HepG2 (cell line): ENCODE data around the gene COX6B1. TPM values are rescaled to one million over a fixed set of nuclear protein-coding genes. Genes with fewer than 3 reads are reported as not detected.

Source experiments
- CBX1 ChIP-seq: IDR thresholded peaks from one replicate; pipeline ENCODE4 v1.6.1; 2016; ENCODE audit warnings: antibody characterized with exemption, low read depth
- DPF2 ChIP-seq: sonication (generic); formaldehyde crosslinking; IDR thresholded peaks from 2 replicates; pipeline ENCODE4 v1.4.0; 2020; ENCODE audit warnings: mild to moderate bottlenecking, low read depth, missing genetic modification reagents, borderline replicate concordance
- ELF3 ChIP-seq: IDR thresholded peaks from 2 replicates; pipeline ENCODE4 v1.6.1; 2016; ENCODE audit warnings: missing genetic modification reagents, missing compliant biosample characterization
- ERF ChIP-seq: IDR thresholded peaks from 2 replicates; pipeline ENCODE4 v1.6.1; 2018; ENCODE audit warnings: missing biosample characterization, missing genetic modification reagents
- ETV6 ChIP-seq: sonication (generic); formaldehyde crosslinking; conservative IDR thresholded peaks from 2 replicates; pipeline ENCODE4 v1.4.0; 2020; ENCODE audit warnings: missing genetic modification reagents
- HOXA3 ChIP-seq: sonication (generic); formaldehyde crosslinking; IDR thresholded peaks from 2 replicates; pipeline ENCODE4 v1.5.0; 2020; ENCODE audit warnings: missing genetic modification reagents
- NR2C2 ChIP-seq: sonication (generic); formaldehyde crosslinking; IDR thresholded peaks from 2 replicates; pipeline ENCODE4 v1.4.0; 2020; ENCODE audit warnings: missing genetic modification reagents, mild to moderate bottlenecking, moderate library complexity, borderline replicate concordance
- PHB2 ChIP-seq: fragments of 450-650 bp; IDR thresholded peaks from 2 replicates; pipeline ENCODE4 v1.6.1; 2018; ENCODE audit not compliant: partially characterized antibody
- PITX1 ChIP-seq: sonication (generic); formaldehyde crosslinking; IDR thresholded peaks from 2 replicates; pipeline ENCODE4 v1.5.1; 2020; ENCODE audit warnings: mild to moderate bottlenecking, missing genetic modification reagents
- SPEN ChIP-seq: sonication (generic); formaldehyde crosslinking; IDR thresholded peaks from 2 replicates; pipeline ENCODE4 v1.5.1; 2020; ENCODE audit warnings: low read depth, mild to moderate bottlenecking, missing genetic modification reagents
- TMF1 ChIP-seq: sonication (generic); formaldehyde crosslinking; IDR thresholded peaks from 2 replicates; pipeline ENCODE4 v1.8.1; 2022; ENCODE audit warnings: low read depth, missing genetic modification reagents
- YEATS4 ChIP-seq: sonication (generic); formaldehyde crosslinking; IDR thresholded peaks from 2 replicates; pipeline ENCODE4 v1.4.0; 2020; ENCODE audit warnings: missing genetic modification reagents, borderline replicate concordance
- ZNF138 ChIP-seq: sonication (generic); formaldehyde crosslinking; IDR thresholded peaks from 2 replicates; pipeline ENCODE4 v1.5.0; 2020; ENCODE audit warnings: mild to moderate bottlenecking, low read depth, missing genetic modification reagents
- ZNF430 ChIP-seq: sonication (generic); formaldehyde crosslinking; IDR thresholded peaks from 2 replicates; pipeline ENCODE4 v1.9.0; 2021; ENCODE audit warnings: mild to moderate bottlenecking, missing genetic modification reagents
- ZNF749 ChIP-seq: sonication (generic); formaldehyde crosslinking; IDR thresholded peaks from 2 replicates; pipeline ENCODE4 v1.8.0; 2022; ENCODE audit warnings: mild to moderate bottlenecking, missing genetic modification reagents, moderate library complexity, borderline replicate concordance
- polyA plus RNA-seq, 8 experiments: library from polyadenylated mRNA; depleted of rRNA in 3 of 8; stranded (reverse) in 7 of 8; unstranded in 1 of 8; fragments of >200 nt; fragmentation: Illumina TruSeq in 4 of 8; extraction: Trizol in 4 of 8; gene quantifications; 2 replicates each; pipeline versions ENCODE4 v1.2.1 to v1.2.3, GENCODE V29; 2011 to 2016; ENCODE audit warnings: low read depth in 4 of 8, missing spikeins in 1 of 8, mixed read lengths in 1 of 8; ENCODE audit not compliant: insufficient read depth in 1 of 8
- total RNA-seq, 5 experiments: library from RNA; depleted of rRNA; stranded (reverse); fragments of >200 nt; fragmentation: Illumina TruSeq; extraction: Trizol; gene quantifications; 2 replicates each; pipeline ENCODE4 v1.2.3, GENCODE V29; 2016; ENCODE audit warnings: low read depth in 1 of 5
- TF ChIP-seq, protein P1 (sequence below): sonication (generic); formaldehyde crosslinking; IDR thresholded peaks from 2 replicates; pipeline ENCODE4 v1.4.0; 2020; ENCODE audit warnings: missing genetic modification reagents
- TF ChIP-seq, protein P2 (sequence below): sonication (generic); formaldehyde crosslinking; IDR thresholded peaks from 2 replicates; pipeline ENCODE4 v1.4.0; 2020; ENCODE audit warnings: mild to moderate bottlenecking, missing genetic modification reagents
- TF ChIP-seq, protein P3 (sequence below): IDR thresholded peaks from 2 replicates; pipeline ENCODE4 v1.6.1; 2016; ENCODE audit warnings: low read depth, control low read depth

COX6B1 gene
- total and polyA plus RNA-seq, 2 of the 13 experiments (the other 11 are each of a cell fraction or from before 2014, with no cell fraction given), result 481 to 487 TPM

DNA sequence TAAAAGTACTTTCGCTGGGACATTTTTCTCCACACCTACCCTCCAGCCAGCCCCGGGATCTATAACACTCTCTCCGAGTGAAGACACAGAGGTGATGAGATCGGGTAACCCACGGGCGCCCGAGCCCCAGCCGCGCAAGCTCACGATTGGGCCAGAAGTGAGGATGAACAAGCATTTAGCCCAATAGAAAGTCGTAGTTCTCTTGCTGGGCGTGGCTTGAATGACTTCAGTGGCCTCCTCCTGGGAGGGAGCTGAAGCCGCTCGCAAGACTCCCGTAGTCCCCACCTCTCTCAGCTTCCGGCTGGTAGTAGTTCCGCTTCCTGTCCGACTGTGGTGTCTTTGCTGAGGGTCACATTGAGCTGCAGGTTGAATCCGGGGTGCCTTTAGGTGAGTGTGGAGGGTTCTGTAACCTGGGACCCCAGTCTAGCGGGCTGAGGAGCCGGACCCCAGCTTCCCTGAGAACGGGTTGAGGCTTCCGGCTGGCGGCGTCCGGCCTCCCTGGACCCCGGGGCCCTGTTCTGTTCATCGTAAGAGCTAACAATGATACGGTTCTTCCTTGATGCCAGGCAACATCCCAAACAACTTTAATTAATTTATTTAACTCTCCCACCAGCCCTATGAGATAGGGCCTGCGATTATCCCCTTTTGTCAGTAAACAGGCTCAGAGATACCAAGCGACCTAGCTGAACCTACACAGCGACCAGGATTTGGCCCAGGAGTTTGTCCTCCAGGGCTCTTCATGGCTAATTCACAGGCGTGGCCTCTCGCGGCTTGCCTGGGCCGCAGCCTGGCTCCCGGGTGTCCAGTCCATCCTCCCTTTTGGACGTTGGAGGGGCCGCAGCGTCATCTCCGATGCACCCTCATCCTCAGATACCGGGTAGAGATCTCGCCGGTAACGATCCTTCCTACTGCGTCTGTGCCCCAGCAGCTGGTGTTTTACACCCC lies at the start of gene COX6B1 (continued):
- TF ChIP-seq, protein P1, sequence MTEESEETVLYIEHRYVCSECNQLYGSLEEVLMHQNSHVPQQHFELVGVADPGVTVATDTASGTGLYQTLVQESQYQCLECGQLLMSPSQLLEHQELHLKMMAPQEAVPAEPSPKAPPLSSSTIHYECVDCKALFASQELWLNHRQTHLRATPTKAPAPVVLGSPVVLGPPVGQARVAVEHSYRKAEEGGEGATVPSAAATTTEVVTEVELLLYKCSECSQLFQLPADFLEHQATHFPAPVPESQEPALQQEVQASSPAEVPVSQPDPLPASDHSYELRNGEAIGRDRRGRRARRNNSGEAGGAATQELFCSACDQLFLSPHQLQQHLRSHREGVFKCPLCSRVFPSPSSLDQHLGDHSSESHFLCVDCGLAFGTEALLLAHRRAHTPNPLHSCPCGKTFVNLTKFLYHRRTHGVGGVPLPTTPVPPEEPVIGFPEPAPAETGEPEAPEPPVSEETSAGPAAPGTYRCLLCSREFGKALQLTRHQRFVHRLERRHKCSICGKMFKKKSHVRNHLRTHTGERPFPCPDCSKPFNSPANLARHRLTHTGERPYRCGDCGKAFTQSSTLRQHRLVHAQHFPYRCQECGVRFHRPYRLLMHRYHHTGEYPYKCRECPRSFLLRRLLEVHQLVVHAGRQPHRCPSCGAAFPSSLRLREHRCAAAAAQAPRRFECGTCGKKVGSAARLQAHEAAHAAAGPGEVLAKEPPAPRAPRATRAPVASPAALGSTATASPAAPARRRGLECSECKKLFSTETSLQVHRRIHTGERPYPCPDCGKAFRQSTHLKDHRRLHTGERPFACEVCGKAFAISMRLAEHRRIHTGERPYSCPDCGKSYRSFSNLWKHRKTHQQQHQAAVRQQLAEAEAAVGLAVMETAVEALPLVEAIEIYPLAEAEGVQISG (CRISPR knock-in tag), result peak; percentile 49
- TF ChIP-seq CBX1, result peak; percentile 27
- peak; percentile 55; the same call in 1 of the 2 replicates for TF ChIP-seq SPEN
- peak; percentile 94 for TF ChIP-seq ELF3 (CRISPR knock-in tag)
- TF ChIP-seq TMF1, result no peak
- peak; percentile 41; the same call in 1 of the 2 replicates for TF ChIP-seq HOXA3
- TF ChIP-seq PITX1 (CRISPR knock-in tag), result 0 out of 2 replicates have a peak, but pooled peaks have one; percentile 21
- TF ChIP-seq, protein P2, sequence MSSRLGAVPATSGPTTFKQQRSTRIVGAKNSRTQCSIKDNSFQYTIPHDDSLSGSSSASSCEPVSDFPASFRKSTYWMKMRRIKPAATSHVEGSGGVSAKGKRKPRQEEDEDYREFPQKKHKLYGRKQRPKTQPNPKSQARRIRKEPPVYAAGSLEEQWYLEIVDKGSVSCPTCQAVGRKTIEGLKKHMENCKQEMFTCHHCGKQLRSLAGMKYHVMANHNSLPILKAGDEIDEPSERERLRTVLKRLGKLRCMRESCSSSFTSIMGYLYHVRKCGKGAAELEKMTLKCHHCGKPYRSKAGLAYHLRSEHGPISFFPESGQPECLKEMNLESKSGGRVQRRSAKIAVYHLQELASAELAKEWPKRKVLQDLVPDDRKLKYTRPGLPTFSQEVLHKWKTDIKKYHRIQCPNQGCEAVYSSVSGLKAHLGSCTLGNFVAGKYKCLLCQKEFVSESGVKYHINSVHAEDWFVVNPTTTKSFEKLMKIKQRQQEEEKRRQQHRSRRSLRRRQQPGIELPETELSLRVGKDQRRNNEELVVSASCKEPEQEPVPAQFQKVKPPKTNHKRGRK, result no peak
- TF ChIP-seq, protein P3, sequence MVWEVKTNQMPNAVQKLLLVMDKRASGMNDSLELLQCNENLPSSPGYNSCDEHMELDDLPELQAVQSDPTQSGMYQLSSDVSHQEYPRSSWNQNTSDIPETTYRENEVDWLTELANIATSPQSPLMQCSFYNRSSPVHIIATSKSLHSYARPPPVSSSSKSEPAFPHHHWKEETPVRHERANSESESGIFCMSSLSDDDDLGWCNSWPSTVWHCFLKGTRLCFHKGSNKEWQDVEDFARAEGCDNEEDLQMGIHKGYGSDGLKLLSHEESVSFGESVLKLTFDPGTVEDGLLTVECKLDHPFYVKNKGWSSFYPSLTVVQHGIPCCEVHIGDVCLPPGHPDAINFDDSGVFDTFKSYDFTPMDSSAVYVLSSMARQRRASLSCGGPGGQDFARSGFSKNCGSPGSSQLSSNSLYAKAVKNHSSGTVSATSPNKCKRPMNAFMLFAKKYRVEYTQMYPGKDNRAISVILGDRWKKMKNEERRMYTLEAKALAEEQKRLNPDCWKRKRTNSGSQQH (CRISPR knock-in tag), result peak; percentile 64; the same call in 1 of the 2 replicates
- peak; percentile 59; the same call in 1 of the 2 replicates for TF ChIP-seq NR2C2 (CRISPR knock-in tag)
- peak; percentile 31; the same call in 1 of the 2 replicates for TF ChIP-seq ERF (CRISPR knock-in tag)
- TF ChIP-seq ETV6 (CRISPR knock-in tag), result no peak
- TF ChIP-seq YEATS4, result peak; percentile 29; the same call in 1 of the 2 replicates
- no peak for TF ChIP-seq ZNF749 (CRISPR knock-in tag)
- no peak for TF ChIP-seq PHB2
- 0 out of 2 replicates have a peak, but pooled peaks have one; percentile 29 for TF ChIP-seq ZNF138 (CRISPR knock-in tag)
- TF ChIP-seq ZNF430 (CRISPR knock-in tag), result no peak; the same call in 1 of the 2 replicates
- TF ChIP-seq DPF2 (CRISPR knock-in tag), result no peak
